ENCODE data around the gene ITGA4.

Gene ITGA4

DNA sequence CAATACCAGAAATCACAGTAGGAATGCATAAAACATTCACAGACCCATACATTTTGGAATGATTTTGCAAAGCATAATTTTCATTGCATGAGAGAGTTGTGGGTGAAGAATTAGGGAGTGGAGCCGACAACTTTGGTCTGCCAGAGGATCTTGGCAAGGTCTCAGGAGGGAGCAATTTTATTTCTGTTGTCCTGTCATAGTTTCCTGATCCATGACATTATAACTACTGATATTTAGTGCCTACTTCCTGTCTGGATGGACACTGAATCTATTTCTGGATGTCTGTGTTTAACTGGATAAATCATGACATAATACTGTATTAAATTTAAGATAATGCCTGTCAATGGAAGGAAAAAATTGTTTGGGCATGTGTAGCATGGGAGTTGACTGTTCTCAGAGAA is 2.4 kb downstream of the ITGA4 start:
- no peak for DNase-seq

DNA sequence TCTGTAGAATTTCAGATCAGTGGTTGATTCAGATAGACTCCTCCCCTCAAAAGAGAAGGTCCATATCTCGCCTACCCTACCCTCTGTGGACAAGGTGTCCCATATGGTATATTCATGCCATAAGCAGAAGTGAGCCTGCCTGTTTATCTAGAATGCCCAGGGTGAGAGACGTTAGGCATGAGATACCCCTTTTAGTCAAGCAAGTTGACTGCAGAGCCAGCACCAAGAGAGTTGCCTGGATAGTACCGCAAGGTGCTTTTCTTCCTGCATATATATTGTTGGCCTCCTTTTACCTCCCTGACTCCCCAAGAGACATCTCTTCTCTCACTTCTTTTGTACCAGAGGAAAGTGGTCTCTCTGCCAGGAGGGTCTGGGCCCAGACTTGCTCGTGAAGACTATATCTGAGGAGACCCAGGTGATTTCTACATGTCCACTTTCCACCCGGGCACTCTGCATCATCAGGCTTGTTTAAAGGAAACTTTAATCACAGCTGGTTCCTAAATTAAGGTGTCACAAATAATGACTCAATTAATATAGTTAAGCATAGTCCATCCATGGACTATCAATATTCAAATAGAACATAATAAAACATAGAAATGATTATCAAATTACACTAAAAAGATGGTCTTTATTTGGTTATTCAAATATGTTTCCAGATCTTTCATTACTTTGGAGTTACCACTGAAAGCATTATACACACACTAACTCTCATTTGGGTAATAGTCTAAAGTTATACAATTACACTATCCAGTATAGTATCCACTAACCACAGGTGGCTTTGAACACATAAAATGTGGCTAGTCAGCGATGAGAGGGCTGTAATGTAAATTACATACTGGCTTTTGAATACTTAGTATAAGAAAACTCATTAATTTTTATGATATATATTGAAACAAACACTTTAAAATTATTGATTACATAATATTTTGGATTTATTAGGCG is 4.1 kb downstream of the ITGA4 start:
- no peak for DNase-seq

GRCh38 chr2:181462033-181462432 is 4.8 kb downstream of the ITGA4 start:
- DNase-seq: no peak

DNA sequence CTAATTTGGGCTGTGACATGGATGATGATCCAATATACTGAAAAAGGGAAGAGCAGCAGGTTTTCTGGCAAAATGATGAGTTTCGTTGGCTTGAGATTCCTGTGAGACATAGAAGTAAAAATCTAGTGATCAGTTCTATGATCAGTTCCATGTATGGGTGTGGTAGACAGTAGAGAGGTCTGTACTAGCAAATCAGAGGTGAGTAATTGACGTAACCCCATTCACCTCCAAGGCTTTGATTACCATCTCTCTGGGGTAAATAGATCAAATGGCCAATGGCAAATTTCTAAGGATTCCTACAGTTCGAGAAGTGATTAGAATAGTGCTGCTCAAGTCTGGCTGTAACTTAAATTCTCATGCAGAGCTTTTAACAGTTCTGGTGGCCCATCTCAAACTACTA is 6.4 kb downstream of the ITGA4 start:
- no peak for DNase-seq

GRCh38 chr2:181464966-181465365 is 7.8 kb downstream of the ITGA4 start:
- DNase-seq: no peak

DNA sequence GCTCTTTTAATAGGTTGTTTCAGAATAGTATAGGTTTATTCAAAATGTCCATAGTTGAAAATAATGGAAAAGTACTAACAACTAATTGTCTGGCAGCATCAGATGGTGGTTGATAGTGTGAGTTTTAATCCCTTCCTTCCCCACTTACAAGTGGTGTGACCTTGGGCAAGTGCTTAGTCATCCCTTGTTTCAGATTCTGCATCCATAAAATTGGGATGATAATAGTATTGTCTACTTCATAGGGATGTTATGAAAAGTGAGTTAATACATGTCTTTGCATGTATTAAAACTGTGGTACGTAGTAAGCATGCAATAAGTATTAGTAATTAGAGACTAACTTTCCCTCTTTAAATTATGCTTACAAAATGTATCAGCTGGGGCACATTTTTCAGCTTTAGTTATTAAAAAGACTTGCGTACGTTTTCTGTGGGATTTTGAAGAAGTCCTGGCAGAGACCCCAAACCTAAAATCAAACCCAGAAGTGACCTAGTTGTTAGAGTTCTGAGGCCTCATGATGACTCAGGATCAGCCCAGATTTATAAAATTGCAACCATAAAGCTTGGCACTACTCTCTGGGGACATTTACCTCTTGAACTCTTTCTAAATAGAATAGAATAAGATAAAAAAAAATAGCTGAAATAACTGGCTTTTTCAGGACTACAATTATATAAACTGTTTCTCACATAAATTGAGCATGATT is 8.6 kb downstream of the ITGA4 start:
- peak; percentile 19 for DNase-seq

- DNase-seq: peak; percentile 43
Observed at GRCh38 chr2:181466661-181467576, 9.7 kb downstream of the ITGA4 start.

- no peak for DNase-seq
Observed at GRCh38 chr2:181467966-181468707, 11.0 kb downstream of the ITGA4 start.

DNA sequence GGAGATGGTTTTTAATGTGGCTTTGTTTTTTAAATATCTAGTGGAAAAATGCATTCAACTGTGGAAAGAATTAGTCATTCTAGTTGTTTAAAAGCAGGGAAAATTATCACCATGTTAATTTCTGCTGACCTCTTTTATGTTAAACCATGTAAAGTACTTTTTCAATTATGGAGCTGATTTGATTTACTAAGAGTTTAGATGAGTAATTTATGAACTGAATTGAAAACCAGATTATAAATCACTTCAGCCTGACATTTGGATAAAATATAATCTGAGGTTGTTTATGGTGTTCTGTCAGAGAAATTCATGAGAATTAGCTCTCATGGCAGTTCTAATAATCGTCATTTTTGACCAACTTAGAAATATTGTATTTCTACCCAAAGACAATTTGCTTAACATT is 11.6 kb downstream of the ITGA4 start:
- no peak for DNase-seq

GRCh38 chr2:181471226-181471625 is 14.0 kb downstream of the ITGA4 start:
- no peak for DNase-seq

GRCh38 chr2:181471783-181472182 is 14.6 kb downstream of the ITGA4 start:
- no peak for DNase-seq

- DNase-seq: no peak
Observed at GRCh38 chr2:181472990-181473389, 15.8 kb downstream of the ITGA4 start.

GRCh38 chr2:181474222-181474881 is 17.2 kb downstream of the ITGA4 start:
- no peak for DNase-seq

DNA sequence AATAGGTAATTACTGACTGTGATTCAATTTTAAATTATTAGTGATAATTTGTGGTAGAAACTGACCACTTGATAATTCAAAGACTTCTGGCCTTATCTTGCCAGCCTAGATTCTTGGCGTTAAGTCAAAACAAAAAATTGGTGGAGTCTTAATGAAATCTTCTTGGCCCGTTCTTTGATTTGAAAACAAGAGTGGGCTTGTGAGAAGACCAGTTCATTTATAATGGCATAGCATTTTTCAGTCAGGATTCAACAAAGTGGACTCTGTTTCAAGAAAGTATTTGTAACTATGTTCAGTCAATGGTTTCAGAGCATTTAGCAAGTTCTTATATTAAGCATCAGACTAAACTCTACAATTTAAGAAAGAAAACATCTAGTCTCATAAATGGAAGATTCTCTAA is 26.0 kb downstream of the ITGA4 start:
- DNase-seq: no peak

- no peak for DNase-seq
Observed at GRCh38 chr2:181483876-181484275, 26.7 kb downstream of the ITGA4 start.

GRCh38 chr2:181484851-181485637 is 27.9 kb downstream of the ITGA4 start:
- no peak for DNase-seq

- no peak for DNase-seq
Observed at GRCh38 chr2:181485638-181485946, 28.4 kb downstream of the ITGA4 start.

- no peak for DNase-seq
Observed at GRCh38 chr2:181499231-181499630, 42.0 kb downstream of the ITGA4 start.

GRCh38 chr2:181500201-181500600 is 43.0 kb downstream of the ITGA4 start:
- DNase-seq: no peak

GRCh38 chr2:181515719-181516118 is 58.5 kb downstream of the ITGA4 start:
- DNase-seq: no peak

DNA sequence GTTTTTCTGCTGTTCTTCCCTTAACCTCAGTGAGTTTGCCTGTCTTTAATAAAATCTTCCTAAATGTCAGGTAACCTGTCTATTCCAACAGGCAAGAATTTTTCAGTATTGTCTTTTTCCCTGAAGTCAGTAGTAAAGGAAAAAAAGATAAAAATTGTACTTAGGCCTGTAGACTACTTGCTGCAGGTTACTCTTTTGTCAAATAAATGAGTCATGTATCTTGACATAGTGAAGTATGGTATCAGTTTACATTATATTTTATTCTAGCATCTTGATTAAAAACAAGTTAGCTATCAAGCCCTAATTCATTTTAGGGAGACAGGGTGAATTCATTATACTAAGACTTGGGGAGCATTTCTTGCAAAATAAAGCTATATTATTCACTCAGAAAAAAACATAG is 59.8 kb downstream of the ITGA4 start:
- DNase-seq: no peak

All from femur (tissue), 1 donor.